ENCODE results near the gene RPS6KA1. TPM values are rescaled to one million over a fixed set of nuclear protein-coding genes. Genes with fewer than 3 reads are reported as not detected.

Gene RPS6KA1
- polyA plus RNA-seq, 1 donor (not counting 4 experiments of a cell fraction or from before 2014, with no cell fraction given) = 65.9 TPM

- Histone ChIP-seq H3K4me1 (ENCODE audit: control insufficient read depth, extremely low read depth, insufficient read depth, low read length) (peaks cover 26% of the 10 kb centered on the region), H2AFZ (ENCODE audit: control insufficient read depth, low read length) (peak overlapping the region; percentile 30), H3K9me1 (ENCODE audit: control insufficient read depth, extremely low read depth, insufficient read depth, low read length) (no peaks in the 10 kb centered on the region), H3K27me3 (ENCODE audit: control insufficient read depth, extremely low read depth, insufficient read depth, low read length) (no peaks in the 10 kb centered on the region), H3K9ac (ENCODE audit: control insufficient read depth, extremely low read depth, insufficient read depth, low read length) (peak overlapping the region; percentile 95), H4K20me1 (ENCODE audit: control insufficient read depth, extremely low read depth, insufficient read depth, low read length) (peaks cover 11% of the 10 kb centered on the region), H3K36me3 (ENCODE audit: control insufficient read depth in 2 of 2, extremely low read depth in 1 of 2, insufficient read depth in 2 of 2, low read length in 2 of 2) (peaks cover 6 to 7% of the 10 kb centered on the region in 2 experiments), H3K4me2 (ENCODE audit: control insufficient read depth, extremely low read depth, insufficient read depth, low read depth, low read length) (peak overlapping the region; percentile 93), H3K4me3 (ENCODE audit: control insufficient read depth in 2 of 3, extremely low read depth in 1 of 3, insufficient read depth in 2 of 3, low read depth in 1 of 3, low read length in 3 of 3) (peak overlapping the region; percentile 55 to 98 (median 93)), H3K27ac (ENCODE audit: control insufficient read depth, insufficient read depth, low read length) (peak overlapping the region; percentile 86), H3K9me3 (ENCODE audit: control insufficient read depth, low read depth, low read length) (no peaks in the 10 kb centered on the region), H3K79me2 (ENCODE audit: control insufficient read depth, insufficient read depth, low read length) (peaks cover 54% of the 10 kb centered on the region)
- dilution Hi-C loops (cut with MboI; ENCODE audit: extremely low pct_ligation_motif_present, low sequenced_read_pairs) = no loop called here
- DNase-seq (ENCODE audit: low read depth, low spot score) (peak; percentile 81), FAIRE-seq (peak; percentile 96)
- TF ChIP-seq EZH2 (IDR thresholded peaks at IDR 0.05; ENCODE audit: low read length) (no peak), CTCF (optimal IDR thresholded peaks at IDR 0.05 in 1 of 3, IDR thresholded peaks at IDR 0.05 in 1 of 3, conservative IDR thresholded peaks at IDR 0.05 in 1 of 3; ENCODE audit: extremely low read depth in 1 of 3, insufficient read depth in 2 of 3, low read length in 3 of 3) (peak; percentile 59 to 76 (median 73))
Measured at GRCh38 chr1:26530895-26531598, 1.5 kb downstream of the RPS6KA1 start.

- Histone ChIP-seq H3K4me3 (ENCODE audit: control insufficient read depth in 2 of 3, extremely low read depth in 1 of 3, insufficient read depth in 2 of 3, low read depth in 1 of 3, low read length in 3 of 3) (peak overlapping the region; percentile 55 to 98 (median 93)), H4K20me1 (ENCODE audit: control insufficient read depth, extremely low read depth, insufficient read depth, low read length) (peaks cover 11% of the 10 kb centered on the region), H3K27me3 (ENCODE audit: control insufficient read depth, extremely low read depth, insufficient read depth, low read length) (no peaks in the 10 kb centered on the region), H3K4me1 (ENCODE audit: control insufficient read depth, extremely low read depth, insufficient read depth, low read length) (peaks cover 26% of the 10 kb centered on the region), H2AFZ (ENCODE audit: control insufficient read depth, low read length) (peak overlapping the region; percentile 30), H3K9me3 (ENCODE audit: control insufficient read depth, low read depth, low read length) (no peaks in the 10 kb centered on the region), H3K9me1 (ENCODE audit: control insufficient read depth, extremely low read depth, insufficient read depth, low read length) (no peaks in the 10 kb centered on the region), H3K4me2 (ENCODE audit: control insufficient read depth, extremely low read depth, insufficient read depth, low read depth, low read length) (peak overlapping the region; percentile 93), H3K27ac (ENCODE audit: control insufficient read depth, insufficient read depth, low read length) (peak overlapping the region; percentile 86), H3K36me3 (ENCODE audit: control insufficient read depth in 2 of 2, extremely low read depth in 1 of 2, insufficient read depth in 2 of 2, low read length in 2 of 2) (peaks cover 8 to 14% of the 10 kb centered on the region in 2 experiments), H3K9ac (ENCODE audit: control insufficient read depth, extremely low read depth, insufficient read depth, low read length) (peak overlapping the region; percentile 95), H3K79me2 (ENCODE audit: control insufficient read depth, insufficient read depth, low read length) (peaks cover 60% of the 10 kb centered on the region)
- FAIRE-seq (no peak), DNase-seq (ENCODE audit: low read depth, low spot score) (no peak)
- dilution Hi-C loops (cut with MboI; ENCODE audit: extremely low pct_ligation_motif_present, low sequenced_read_pairs) = no loop called here
- no peak for TF ChIP-seq CTCF (optimal IDR thresholded peaks at IDR 0.05 in 1 of 3, IDR thresholded peaks at IDR 0.05 in 1 of 3, conservative IDR thresholded peaks at IDR 0.05 in 1 of 3; ENCODE audit: extremely low read depth in 1 of 3, insufficient read depth in 2 of 3, low read length in 3 of 3)
Measured at GRCh38 chr1:26531651-26532131, 2.1 kb downstream of the RPS6KA1 start.
